Measurements from ENCODE around the gene ATF7IP.
"Not testable (repeated sequence)": the region's sequence is repeated elsewhere in the genome, so short reads cannot be mapped to it uniquely, and the experiment has no call there.

The ATF7IP gene

DNA sequence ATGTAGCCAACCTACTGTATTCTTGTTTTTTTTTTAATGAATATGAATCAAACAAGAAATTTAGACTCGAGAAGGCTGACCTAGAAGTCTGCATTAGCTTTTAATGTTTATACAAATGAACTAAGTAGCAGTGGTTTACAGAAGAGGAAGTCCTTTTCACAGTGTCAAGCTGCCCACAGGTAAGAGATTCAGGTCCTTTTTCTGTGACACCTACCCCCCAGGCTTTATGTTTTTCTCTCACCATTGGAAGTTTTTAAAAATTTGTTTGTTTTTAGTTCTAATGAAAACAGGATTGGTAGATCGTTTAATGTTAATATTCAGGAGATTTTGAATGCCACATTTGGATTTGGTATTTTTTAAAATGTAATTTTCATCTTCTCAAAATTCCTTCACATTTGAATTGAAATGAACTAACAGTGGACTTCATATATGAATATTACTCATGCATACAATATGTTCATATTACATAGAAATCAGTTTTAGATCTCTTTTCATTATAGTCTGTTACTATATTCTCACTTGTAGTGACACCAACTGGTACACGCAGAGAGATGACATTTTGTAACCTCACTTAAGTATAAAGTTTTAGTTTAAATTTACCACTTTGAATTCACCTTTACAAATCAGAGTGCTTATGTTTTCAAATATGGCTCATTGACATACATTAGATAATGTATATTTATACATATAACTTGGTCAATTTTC, 29.7 kb downstream of the ATF7IP start:
- Mint-ChIP-seq H3K27ac (peak overlapping the region; percentile 96), H3K36me3 (ENCODE audit: low read depth) (peaks cover 50% of the 10 kb centered on the region), H3K4me3 (peak overlapping the region; percentile 76), H3K4me1 (ENCODE audit: low read depth) (peaks cover 87% of the 10 kb centered on the region), H3K9me3 (peaks cover 4% of the 10 kb centered on the region), H3K27me3 (no peaks in the 10 kb centered on the region)
- DNase-seq: no peak

DNA sequence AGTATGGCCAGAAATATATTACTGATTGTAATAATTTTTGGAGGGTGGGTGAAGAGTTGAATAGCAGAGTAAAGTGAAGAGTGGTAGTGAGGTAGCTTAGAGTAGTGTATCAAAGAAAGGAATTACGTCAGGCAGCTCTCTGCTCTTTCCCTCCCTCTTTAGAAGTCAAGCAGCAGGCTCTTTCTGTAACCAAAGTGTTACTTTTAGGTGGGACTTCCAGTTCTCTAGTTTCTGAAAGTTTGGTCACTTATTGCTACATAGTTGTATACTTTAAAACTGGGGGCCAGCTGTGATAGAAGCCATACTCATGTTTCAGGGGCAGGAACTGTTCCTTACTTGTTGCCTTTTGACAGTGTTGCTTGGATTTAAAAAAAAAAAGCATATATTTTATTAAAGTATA, 30.6 kb downstream of the ATF7IP start:
- Mint-ChIP-seq H3K36me3 (ENCODE audit: low read depth) (peaks cover 45% of the 10 kb centered on the region), H3K9me3 (peaks cover 4% of the 10 kb centered on the region), H3K27me3 (no peaks in the 10 kb centered on the region), H3K4me1 (ENCODE audit: low read depth) (peaks cover 89% of the 10 kb centered on the region), H3K27ac (peak overlapping the region; percentile 91), H3K4me3 (peak overlapping the region; percentile 34)
- no peak for DNase-seq

DNA sequence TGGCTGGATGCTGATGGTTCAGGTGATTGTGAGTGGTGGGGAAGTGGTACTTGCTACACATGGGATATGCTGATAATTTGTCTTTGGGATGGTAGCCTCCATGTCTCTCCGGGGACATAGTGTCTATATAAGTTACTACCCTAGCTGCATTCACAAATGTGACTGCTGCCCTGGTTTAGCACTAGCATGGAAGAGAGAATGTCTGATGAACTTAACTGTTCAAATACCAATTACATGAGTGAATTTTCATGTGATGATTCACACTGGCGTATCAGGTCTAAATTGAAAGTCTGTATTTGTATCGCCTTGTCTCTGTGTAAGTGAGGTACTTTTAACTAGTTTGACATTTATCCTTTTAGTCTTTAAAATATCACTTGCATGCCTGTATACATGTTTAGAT, 34.4 kb downstream of the ATF7IP start:
- Mint-ChIP-seq H3K9me3 (peaks cover 4% of the 10 kb centered on the region), H3K27ac (peak overlapping the region; percentile 85), H3K27me3 (no peaks in the 10 kb centered on the region), H3K36me3 (ENCODE audit: low read depth) (peaks cover 37% of the 10 kb centered on the region), H3K4me3 (peak overlapping the region; percentile 71), H3K4me1 (ENCODE audit: low read depth) (peaks cover 88% of the 10 kb centered on the region)
- DNase-seq: no peak

DNA sequence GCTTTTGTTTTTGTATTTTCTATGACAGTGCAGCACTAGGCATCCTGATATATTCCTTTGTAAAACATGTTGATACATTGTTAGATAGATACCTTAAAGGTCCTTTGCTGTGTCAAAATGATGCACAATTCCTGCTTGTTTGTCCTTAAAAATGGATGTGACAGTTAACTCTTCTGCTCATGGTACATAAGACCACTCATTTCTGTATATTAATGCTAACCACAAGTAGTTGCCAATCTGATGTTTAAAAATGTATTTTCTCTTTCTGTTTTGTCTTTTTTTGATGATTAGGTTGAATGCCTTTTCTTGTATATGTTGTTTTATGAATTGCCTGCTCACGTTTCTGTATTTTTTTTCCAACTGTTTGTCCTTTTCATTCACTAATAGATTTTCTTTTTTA, 35.1 kb downstream of the ATF7IP start:
- Mint-ChIP-seq H3K27ac (peak overlapping the region; percentile 85), H3K9me3 (peaks cover 4% of the 10 kb centered on the region), H3K27me3 (no peaks in the 10 kb centered on the region), H3K4me1 (ENCODE audit: low read depth) (peaks cover 89% of the 10 kb centered on the region), H3K4me3 (peak overlapping the region; percentile 71), H3K36me3 (ENCODE audit: low read depth) (peaks cover 44% of the 10 kb centered on the region)
- no peak for DNase-seq

DNA sequence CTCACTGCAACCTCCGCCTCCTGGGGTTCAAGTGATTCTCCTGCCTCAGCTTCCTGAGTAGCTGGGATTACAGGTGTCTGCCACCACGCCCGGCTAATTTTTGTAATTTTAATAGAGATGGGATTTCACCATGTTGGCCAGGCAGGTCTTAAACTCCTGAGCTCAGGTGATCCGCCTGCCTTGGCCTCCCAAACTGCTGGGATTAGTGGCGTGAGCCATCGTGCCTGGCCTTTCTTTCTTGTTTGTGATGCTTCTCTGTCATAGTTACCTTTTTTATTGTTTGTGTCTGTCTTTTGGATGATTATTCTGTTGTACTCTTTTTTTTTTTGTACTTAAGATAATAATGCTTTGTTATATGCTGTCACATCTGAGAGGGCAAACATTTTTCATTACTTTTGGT, 35.8 kb downstream of the ATF7IP start:
- not testable (repeated sequence) for DNase-seq, H3K27me3 Mint-ChIP-seq, H3K9me3 Mint-ChIP-seq
- peak overlapping the region; percentile 85 for H3K27ac Mint-ChIP-seq
- peaks cover 45% of the 10 kb centered on the region for H3K36me3 Mint-ChIP-seq (ENCODE audit: low read depth)
- H3K4me1 Mint-ChIP-seq (ENCODE audit: low read depth): peaks cover 86% of the 10 kb centered on the region
- peak overlapping the region; percentile 71 for H3K4me3 Mint-ChIP-seq

DNA sequence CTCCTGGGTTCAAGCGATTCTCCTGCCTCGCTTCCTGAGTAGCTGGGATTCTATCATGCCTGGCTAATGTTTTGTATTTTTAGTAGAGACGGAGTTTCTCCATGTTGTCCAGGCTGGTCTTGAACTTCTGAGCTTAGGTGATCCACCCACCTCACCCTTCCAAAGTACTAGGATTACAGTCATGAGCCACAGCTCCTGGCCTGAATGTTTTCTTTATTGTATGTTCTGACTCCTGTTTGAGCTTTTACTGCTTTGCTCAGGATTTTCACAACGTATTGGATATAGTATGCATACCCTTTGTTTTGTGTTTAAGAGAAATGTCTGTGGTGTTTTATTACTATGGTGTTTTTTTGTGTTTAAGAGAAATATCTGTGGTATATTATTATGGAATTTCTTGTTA, 37.2 kb downstream of the ATF7IP start:
- Mint-ChIP-seq H3K9me3 (no peaks in the 10 kb centered on the region), H3K4me3 (peak overlapping the region; percentile 71), H3K27me3 (no peaks in the 10 kb centered on the region), H3K4me1 (ENCODE audit: low read depth) (peaks cover 77% of the 10 kb centered on the region), H3K36me3 (ENCODE audit: low read depth) (peaks cover 33% of the 10 kb centered on the region), H3K27ac (peak overlapping the region; percentile 83)
- DNase-seq: no peak

DNA sequence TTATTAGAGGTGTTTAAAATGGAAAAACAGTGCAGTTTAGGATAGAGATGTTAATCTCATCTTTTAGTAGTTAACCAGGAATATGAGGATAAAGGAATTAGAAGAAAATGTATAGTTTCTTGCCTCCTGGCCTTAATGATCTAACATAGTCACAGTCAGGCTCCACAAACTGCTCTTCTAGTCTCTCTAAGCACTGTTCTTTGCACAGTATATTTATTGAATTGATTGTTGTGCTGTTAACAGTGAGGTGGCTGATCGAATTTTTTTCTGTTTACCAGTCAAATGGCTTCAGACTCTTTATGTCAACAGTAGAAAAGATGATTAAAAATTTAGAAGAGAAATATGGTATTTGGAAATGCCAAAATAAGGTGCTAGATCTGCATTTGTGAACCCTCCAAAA, 37.8 kb downstream of the ATF7IP start:
- Mint-ChIP-seq H3K27ac (peak overlapping the region; percentile 75), H3K4me3 (peak overlapping the region; percentile 30)

DNA sequence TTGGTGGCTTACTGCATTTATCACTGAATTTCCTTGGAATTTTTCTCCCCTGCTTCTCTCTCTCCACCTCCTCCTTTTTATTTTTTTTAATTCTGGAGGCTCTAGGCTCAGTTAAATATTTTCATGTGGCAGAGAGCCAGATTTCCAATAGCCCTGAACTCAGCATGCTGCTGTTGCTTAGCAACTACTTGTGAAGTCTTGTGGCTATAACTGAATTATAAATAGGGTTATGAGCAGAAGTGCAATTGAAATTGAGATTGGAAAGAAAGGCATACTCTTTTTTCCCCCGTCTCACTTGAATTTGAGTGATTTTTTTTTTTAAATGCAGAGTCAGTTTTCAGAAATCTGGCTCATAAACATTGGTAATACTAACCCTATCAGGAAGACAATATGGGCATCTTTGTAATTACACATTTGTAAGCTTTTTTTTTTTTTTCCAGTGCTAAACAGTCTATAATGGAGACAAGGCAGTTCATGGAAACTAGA, 38.3 kb downstream of the ATF7IP start:
- Mint-ChIP-seq H3K27ac (peak overlapping the region; percentile 75), H3K4me1 (ENCODE audit: low read depth) (peaks cover 77% of the 10 kb centered on the region), H3K36me3 (ENCODE audit: low read depth) (peaks cover 36% of the 10 kb centered on the region), H3K27me3 (no peaks in the 10 kb centered on the region), H3K9me3 (peaks cover 3% of the 10 kb centered on the region), H3K4me3 (peak overlapping the region; percentile 30)
- DNase-seq: no peak

More for the DNA sequence above, 37.8 kb downstream of the ATF7IP start:
- peaks cover 77% of the 10 kb centered on the region for H3K4me1 Mint-ChIP-seq (ENCODE audit: low read depth)
- DNase-seq: no peak
- no peaks in the 10 kb centered on the region for H3K27me3 Mint-ChIP-seq
- peaks cover 2% of the 10 kb centered on the region for H3K9me3 Mint-ChIP-seq
- H3K36me3 Mint-ChIP-seq (ENCODE audit: low read depth): peaks cover 35% of the 10 kb centered on the region

DNA sequence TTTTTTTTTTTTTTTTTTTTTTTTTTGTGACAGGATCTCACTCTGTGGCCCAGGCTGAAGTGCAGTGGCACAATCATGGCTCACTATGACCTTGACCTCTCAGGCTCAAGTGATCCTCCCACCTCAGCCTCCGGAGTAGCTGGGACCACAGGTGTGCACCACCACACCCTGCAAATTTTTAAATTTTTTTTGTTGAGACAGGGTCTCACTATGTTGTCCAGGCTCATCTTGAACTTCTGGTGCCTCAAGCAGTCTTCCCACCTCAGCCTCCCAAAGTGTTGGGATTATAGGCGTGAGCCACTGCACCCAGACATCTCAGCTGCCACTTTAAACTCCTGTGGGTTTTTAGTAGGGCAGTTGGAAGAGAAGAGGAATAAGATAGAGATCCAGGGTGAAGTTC, 39.9 kb downstream of the ATF7IP start:
- not testable (repeated sequence) for H3K4me3 Mint-ChIP-seq, DNase-seq, H3K27me3 Mint-ChIP-seq
- H3K9me3 Mint-ChIP-seq: peaks cover 11% of the 10 kb centered on the region
- peaks cover 76% of the 10 kb centered on the region for H3K4me1 Mint-ChIP-seq (ENCODE audit: low read depth)
- H3K27ac Mint-ChIP-seq: peak overlapping the region; percentile 22
- peaks cover 42% of the 10 kb centered on the region for H3K36me3 Mint-ChIP-seq (ENCODE audit: low read depth)

DNA sequence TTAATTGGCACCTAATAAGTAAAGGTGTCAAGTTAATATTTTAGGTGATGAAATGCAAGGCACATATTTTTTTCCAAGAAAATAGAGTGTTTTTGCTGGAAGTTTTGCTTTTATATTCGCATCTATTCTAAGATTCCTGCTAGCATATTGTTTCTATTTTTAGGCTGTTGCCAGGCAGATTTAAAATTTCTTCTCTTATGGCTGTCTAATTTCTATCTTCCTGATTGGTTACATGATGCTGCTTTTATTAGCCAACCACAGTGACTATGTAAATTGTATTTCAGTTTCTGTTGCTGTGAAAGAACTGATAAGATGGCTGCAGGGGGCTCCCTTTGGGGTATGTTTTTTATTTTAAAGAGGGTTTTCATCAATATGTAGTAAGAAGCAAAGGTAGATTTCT, 42.7 kb downstream of the ATF7IP start:
- peak overlapping the region; percentile 3 for H3K27ac Mint-ChIP-seq
- H3K36me3 Mint-ChIP-seq (ENCODE audit: low read depth): peaks cover 40% of the 10 kb centered on the region
- H3K4me3 Mint-ChIP-seq: peak overlapping the region; percentile 19
- H3K4me1 Mint-ChIP-seq (ENCODE audit: low read depth): peaks cover 72% of the 10 kb centered on the region
- H3K27me3 Mint-ChIP-seq: no peaks in the 10 kb centered on the region
- H3K9me3 Mint-ChIP-seq: peaks cover 11% of the 10 kb centered on the region
- DNase-seq: no peak

DNA sequence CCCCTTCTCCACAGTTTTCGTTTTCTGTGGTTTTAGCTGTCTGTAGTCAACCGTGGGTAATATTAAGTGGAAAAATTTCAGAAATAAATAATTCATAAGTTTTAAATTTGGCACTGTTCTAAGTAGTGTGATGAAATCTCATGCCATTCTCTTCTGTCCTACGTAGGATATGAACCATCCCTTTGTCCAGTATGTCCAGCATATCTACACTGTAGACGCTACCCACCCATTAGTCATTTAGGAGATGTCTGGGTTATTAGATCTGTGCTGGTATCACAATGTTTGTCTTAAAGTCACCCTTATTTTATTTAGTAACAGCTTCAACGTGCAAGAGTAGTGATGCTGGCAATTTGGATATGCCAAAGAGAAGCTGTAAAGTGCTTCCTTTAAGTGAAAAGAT, 44.7 kb downstream of the ATF7IP start:
- no peak for DNase-seq
- Mint-ChIP-seq H3K9me3 (peaks cover 11% of the 10 kb centered on the region), H3K27me3 (no peaks in the 10 kb centered on the region), H3K4me3 (no peak overlapping the region), H3K36me3 (ENCODE audit: low read depth) (peaks cover 46% of the 10 kb centered on the region), H3K27ac (no peak overlapping the region), H3K4me1 (ENCODE audit: low read depth) (peaks cover 71% of the 10 kb centered on the region)

DNA sequence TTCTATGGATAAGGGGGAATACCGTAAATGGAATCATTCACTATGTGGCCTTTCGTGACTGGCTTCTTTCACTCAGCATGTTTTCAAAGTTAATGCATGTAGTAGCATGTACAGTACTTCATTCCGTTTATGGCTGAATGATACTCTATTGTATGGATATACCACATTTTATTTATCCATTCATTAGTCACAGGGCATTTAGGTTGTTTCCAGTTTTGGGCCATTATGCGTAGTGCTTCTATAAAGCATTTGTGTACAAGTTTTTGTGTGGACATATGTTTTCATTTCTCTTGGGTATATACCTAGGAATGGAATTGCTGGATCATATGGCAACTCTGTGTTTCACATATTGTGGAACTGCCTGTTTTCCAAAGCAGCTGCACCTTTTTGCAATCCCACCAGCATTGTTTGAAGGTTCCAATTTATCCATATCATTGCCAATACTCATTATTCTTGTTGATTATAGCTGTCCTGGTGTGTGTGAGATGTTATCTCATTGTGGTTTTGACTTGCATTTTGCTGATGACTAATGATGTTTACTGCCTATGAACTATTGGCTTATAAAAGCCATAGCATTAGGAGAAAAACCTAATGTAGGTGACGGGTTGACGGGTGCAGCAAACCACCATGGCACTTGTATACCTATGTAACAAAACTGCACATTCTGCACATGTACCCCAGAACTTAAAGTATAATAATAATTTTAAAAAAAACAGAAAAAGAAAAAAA, 45.5 kb downstream of the ATF7IP start:
- Mint-ChIP-seq H3K27ac (peak overlapping the region; percentile 38), H3K4me3 (peak overlapping the region; percentile 12), H3K27me3 (no peaks in the 10 kb centered on the region), H3K4me1 (ENCODE audit: low read depth) (peaks cover 68% of the 10 kb centered on the region), H3K36me3 (ENCODE audit: low read depth) (peaks cover 43% of the 10 kb centered on the region), H3K9me3 (peaks cover 11% of the 10 kb centered on the region)
- DNase-seq: no peak

DNA sequence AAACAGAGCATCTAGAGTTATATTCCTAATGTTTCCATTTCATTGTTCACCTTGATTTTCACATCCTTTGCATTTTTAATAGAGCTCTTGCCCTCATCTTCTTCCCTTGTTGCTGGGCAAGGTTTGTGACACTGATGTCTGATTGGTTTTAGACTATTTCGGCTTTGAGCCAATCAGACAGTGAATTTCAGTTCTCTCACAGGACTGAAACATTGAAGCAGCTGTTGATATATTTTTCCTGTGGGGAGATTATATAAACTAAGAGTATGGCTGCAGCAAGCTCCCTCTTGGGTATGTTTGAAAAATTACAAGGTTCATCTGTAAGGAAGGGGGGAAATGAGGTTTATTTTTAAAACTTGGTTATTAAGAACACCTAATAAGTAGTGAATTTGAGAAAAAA, 51.2 kb downstream of the ATF7IP start:
- Mint-ChIP-seq H3K27me3 (no peaks in the 10 kb centered on the region), H3K36me3 (ENCODE audit: low read depth) (peaks cover 37% of the 10 kb centered on the region), H3K4me1 (ENCODE audit: low read depth) (peaks cover 66% of the 10 kb centered on the region), H3K27ac (peak overlapping the region; percentile 22), H3K9me3 (peaks cover 11% of the 10 kb centered on the region), H3K4me3 (no peak overlapping the region)
- no peak for DNase-seq

DNA sequence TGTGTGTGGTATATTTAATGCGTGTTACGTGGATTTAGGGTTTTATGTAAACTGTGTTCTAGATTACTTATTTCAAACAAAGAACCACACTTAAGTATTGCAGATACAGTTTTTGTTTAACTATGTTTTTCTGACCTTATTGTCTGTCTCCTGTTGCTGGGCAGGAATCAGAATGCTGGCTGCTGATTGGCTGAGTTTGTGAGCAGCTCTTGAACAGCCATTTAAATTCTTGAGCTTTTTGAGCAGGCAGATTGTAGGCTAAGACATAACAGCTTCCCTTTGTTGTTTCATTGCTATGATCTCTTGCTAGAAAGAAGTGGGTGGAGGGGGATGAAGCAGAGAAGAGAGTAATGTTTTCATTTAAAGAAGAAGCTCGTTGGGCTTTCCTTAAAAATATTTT, 52.2 kb downstream of the ATF7IP start:
- DNase-seq: peak; percentile 54
- H3K27ac Mint-ChIP-seq: peak overlapping the region; percentile 88
- H3K4me3 Mint-ChIP-seq: peak overlapping the region; percentile 63
- peaks cover 19% of the 10 kb centered on the region for H3K9me3 Mint-ChIP-seq
- peaks cover 45% of the 10 kb centered on the region for H3K36me3 Mint-ChIP-seq (ENCODE audit: low read depth)
- H3K27me3 Mint-ChIP-seq: no peaks in the 10 kb centered on the region
- H3K4me1 Mint-ChIP-seq (ENCODE audit: low read depth): peaks cover 66% of the 10 kb centered on the region

DNA sequence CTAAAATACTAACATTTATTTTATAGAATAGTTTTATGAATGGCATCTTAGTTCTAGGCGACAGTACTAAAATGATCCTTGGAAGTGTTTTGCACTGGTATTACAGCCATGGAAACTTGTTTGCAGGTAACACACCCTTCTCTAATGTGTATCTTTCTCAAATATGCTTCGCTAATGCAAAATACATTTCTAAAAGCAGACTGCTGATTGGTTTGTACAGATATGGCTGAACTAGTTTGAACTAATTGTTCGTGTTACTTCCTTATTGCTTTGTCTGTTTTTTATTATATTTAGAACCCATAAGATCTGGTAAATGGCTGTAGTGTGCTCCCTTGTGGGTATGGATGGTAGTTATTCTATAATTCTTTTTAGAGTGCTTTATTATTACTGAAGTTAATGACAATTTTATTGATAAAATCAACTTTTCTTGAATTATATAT, 53.0 kb downstream of the ATF7IP start:
- no peak overlapping the region for H3K4me3 Mint-ChIP-seq

More for the DNA sequence above, 53.0 kb downstream of the ATF7IP start:
- Mint-ChIP-seq H3K4me1 (ENCODE audit: low read depth) (peaks cover 67% of the 10 kb centered on the region), H3K27me3 (no peaks in the 10 kb centered on the region), H3K27ac (peak overlapping the region; percentile 61), H3K36me3 (ENCODE audit: low read depth) (peaks cover 47% of the 10 kb centered on the region), H3K9me3 (peaks cover 22% of the 10 kb centered on the region)
- DNase-seq: no peak
